Activated naive CD8-positive, alpha-beta T cell treated with anti-CD3 and anti-CD28 coated beads, Interleukin-2, amount 50 U/mL, for 24 hours (primary cell): ENCODE data around the gene ULK4.
"Not testable (repeated sequence)": the region's sequence is repeated elsewhere in the genome, so short reads cannot be mapped to it uniquely, and the experiment has no call there.

Source experiments
- ATAC-seq: fragments of 150-1000 bp; cut with Tn5 transposase; one replicate; pipeline ENCODE4 v1.10.0; 2021
- DNase-seq: peaks from one replicate; pipeline ENCODE4 v3.0.0; 2021
- H3K27ac Mint-ChIP-seq: one replicate; pipeline ENCODE4 v1.8.0; 2021; ENCODE audit warnings: mild to moderate bottlenecking, mixed read lengths
- H3K27me3 Mint-ChIP-seq: one replicate; pipeline ENCODE4 v1.8.0; 2021; ENCODE audit warnings: mixed read lengths
- H3K36me3 Mint-ChIP-seq: one replicate; pipeline ENCODE4 v1.8.0; 2021; ENCODE audit warnings: low read depth, mixed read lengths
- H3K4me1 Mint-ChIP-seq: one replicate; pipeline ENCODE4 v1.8.0; 2021; ENCODE audit warnings: mixed read lengths
- H3K4me3 Mint-ChIP-seq: one replicate; pipeline ENCODE4 v1.8.0; 2021; ENCODE audit warnings: mild to moderate bottlenecking, moderate library complexity, mixed read lengths
- H3K9me3 Mint-ChIP-seq: one replicate; pipeline ENCODE4 v1.8.0; 2021; ENCODE audit warnings: mixed read lengths

ULK4 gene

GRCh38 chr3:41467481-41467880 lies 494.4 kb downstream of the ULK4 start:
- ATAC-seq (no peak), DNase-seq (no peak)
- Mint-ChIP-seq H3K27me3 (no peaks in the 10 kb centered on the region), H3K4me1 (no peaks in the 10 kb centered on the region), H3K9me3 (peaks cover 36% of the 10 kb centered on the region), H3K4me3 (no peak overlapping the region), H3K27ac (no peak overlapping the region), H3K36me3 (peaks cover 20% of the 10 kb centered on the region)

DNA sequence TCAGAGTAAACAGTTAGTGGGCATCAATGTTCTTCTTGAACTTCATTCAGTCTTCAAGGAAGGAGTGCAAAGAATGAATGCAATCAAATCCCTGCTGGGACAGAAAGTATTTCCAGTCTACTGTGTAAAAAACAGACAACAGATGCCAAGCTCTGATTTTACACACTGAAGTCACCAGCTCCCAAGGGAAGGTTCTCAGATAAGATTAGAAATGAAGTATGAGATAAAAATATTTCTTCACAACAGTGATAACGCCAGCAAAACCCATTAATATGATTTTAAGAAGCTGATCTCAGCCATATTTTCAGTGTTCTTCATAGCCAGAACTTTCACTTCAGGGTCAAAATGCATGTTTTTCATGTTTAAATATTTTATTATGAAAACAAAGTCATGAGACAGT lies 497.0 kb downstream of the ULK4 start:
- H3K27me3 Mint-ChIP-seq = no peaks in the 10 kb centered on the region
- H3K36me3 Mint-ChIP-seq = peaks cover 5% of the 10 kb centered on the region
- DNase-seq = no peak
- H3K9me3 Mint-ChIP-seq = peaks cover 16% of the 10 kb centered on the region
- no peak for ATAC-seq
- H3K27ac Mint-ChIP-seq = no peak overlapping the region
- no peak overlapping the region for H3K4me3 Mint-ChIP-seq
- no peaks in the 10 kb centered on the region for H3K4me1 Mint-ChIP-seq

DNA sequence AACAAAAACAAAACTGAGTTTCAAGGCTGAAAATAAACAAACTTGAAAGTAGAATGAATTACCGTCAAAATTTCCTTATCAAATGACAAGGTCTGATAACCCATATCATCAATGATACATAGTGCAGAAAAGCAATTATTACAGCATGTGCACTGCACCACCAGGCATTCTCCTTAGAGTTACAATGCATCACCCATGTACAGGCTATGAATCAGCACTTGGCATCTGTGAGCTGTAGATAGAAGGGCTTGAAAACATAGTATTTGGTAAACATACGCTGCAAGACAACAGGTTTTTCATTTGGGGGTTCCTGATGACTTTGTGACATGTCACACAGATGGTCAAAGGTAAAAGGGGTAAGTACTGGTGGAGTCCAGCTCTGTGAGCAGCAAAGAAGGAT lies 497.5 kb downstream of the ULK4 start:
- Mint-ChIP-seq H3K27me3 (no peaks in the 10 kb centered on the region), H3K4me3 (no peak overlapping the region), H3K27ac (no peak overlapping the region), H3K9me3 (peaks cover 11% of the 10 kb centered on the region), H3K36me3 (peaks cover 2% of the 10 kb centered on the region), H3K4me1 (no peaks in the 10 kb centered on the region)
- DNase-seq (no peak), ATAC-seq (no peak)

- no peak for DNase-seq
- no peak for ATAC-seq
- H3K27ac Mint-ChIP-seq = no peak overlapping the region
- H3K4me3 Mint-ChIP-seq = no peak overlapping the region
- H3K27me3 Mint-ChIP-seq = no peaks in the 10 kb centered on the region
- H3K4me1 Mint-ChIP-seq = no peaks in the 10 kb centered on the region
- H3K9me3 Mint-ChIP-seq = no peaks in the 10 kb centered on the region
- no peaks in the 10 kb centered on the region for H3K36me3 Mint-ChIP-seq
These were observed 499.7 kb downstream of the ULK4 start for GRCh38 chr3:41462103-41462691.

GRCh38 chr3:41460736-41461135 lies 501.2 kb downstream of the ULK4 start:
- DNase-seq = no peak
- Mint-ChIP-seq H3K27ac (no peak overlapping the region), H3K9me3 (no peaks in the 10 kb centered on the region), H3K4me1 (no peaks in the 10 kb centered on the region), H3K36me3 (no peaks in the 10 kb centered on the region), H3K27me3 (no peaks in the 10 kb centered on the region), H3K4me3 (no peak overlapping the region)
- no peak for ATAC-seq

DNA sequence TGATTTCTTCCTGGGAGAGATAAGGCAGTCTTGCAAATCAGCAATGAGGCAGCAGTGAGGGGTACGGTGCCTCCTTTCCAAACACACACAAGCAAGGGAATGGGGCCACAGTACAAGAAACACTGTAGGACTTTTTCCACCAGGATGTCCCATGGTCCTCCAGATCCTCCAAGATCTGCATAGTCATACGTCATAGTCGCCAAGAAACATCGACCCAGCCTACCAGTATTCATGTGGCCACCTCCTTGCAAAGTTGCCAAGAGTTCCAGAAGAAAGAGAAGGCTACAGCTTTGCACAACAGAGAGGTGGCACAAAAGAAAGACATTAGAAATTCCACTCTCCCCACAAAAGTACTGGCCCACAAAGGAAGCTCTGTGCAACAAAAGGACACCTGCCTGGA lies 504.7 kb downstream of the ULK4 start:
- H3K9me3 Mint-ChIP-seq = no peaks in the 10 kb centered on the region
- no peaks in the 10 kb centered on the region for H3K4me1 Mint-ChIP-seq
- H3K27me3 Mint-ChIP-seq = no peaks in the 10 kb centered on the region
- H3K4me3 Mint-ChIP-seq = no peak overlapping the region
- DNase-seq = no peak
- H3K27ac Mint-ChIP-seq = no peak overlapping the region
- no peak for ATAC-seq
- H3K36me3 Mint-ChIP-seq = peaks cover 6% of the 10 kb centered on the region

GRCh38 chr3:41456162-41456561 lies 505.7 kb downstream of the ULK4 start:
- Mint-ChIP-seq H3K27ac (no peak overlapping the region), H3K4me1 (no peaks in the 10 kb centered on the region), H3K36me3 (peaks cover 7% of the 10 kb centered on the region), H3K27me3 (no peaks in the 10 kb centered on the region), H3K4me3 (no peak overlapping the region), H3K9me3 (no peaks in the 10 kb centered on the region)
- no peak for ATAC-seq
- no peak for DNase-seq

GRCh38 chr3:41453618-41454017 lies 508.3 kb downstream of the ULK4 start:
- H3K27ac Mint-ChIP-seq, H3K9me3 Mint-ChIP-seq, H3K27me3 Mint-ChIP-seq, H3K36me3 Mint-ChIP-seq, ATAC-seq, H3K4me1 Mint-ChIP-seq, H3K4me3 Mint-ChIP-seq, DNase-seq: not testable (repeated sequence)

DNA sequence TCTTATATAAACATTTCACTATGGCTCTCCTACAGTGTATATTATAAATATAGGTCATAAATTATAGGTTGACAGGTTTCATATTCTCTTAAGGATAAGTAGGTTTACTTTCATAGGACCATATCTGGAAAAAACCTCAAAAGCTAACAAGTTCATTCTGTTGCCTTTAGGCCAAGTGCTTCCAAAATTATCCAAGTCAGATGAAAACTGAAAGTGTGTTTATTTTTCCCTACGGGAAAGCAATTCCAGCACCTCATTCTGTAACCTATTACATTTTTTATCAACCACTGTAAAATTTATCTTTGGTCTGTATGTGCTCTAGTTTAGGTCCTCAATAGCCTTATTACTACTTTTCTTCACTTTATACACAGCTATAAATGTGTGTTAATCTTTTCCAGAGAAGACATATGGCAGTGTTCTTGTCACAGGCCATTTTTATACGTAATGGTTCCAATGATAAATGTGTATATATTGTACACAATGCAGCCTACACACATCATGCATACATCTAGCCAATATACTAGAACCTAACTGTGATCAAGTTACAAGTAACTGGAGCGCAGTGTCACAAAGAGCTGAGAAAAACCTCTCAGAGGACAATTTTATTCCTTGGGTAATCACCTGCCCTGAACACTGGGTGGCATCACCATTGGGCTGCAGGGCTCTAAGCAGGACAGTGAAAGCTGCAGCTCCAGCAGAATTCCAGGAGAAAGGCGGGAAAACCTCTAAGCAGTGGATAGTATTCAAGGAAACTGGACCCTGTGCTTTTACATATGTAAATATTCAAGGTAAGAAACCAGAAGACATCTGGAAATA lies 511.3 kb downstream of the ULK4 start:
- no peak for DNase-seq
- no peaks in the 10 kb centered on the region for H3K9me3 Mint-ChIP-seq
- peaks cover 13% of the 10 kb centered on the region for H3K36me3 Mint-ChIP-seq
- ATAC-seq = no peak
- no peak overlapping the region for H3K27ac Mint-ChIP-seq
- no peak overlapping the region for H3K4me3 Mint-ChIP-seq
- no peaks in the 10 kb centered on the region for H3K4me1 Mint-ChIP-seq
- no peaks in the 10 kb centered on the region for H3K27me3 Mint-ChIP-seq

- H3K4me3 Mint-ChIP-seq = no peak overlapping the region
- ATAC-seq (no peak), DNase-seq (no peak)
- no peaks in the 10 kb centered on the region for H3K27me3 Mint-ChIP-seq
- no peaks in the 10 kb centered on the region for H3K9me3 Mint-ChIP-seq
- H3K27ac Mint-ChIP-seq = no peak overlapping the region
- peaks cover 9% of the 10 kb centered on the region for H3K36me3 Mint-ChIP-seq
- H3K4me1 Mint-ChIP-seq = no peaks in the 10 kb centered on the region
These were observed 513.5 kb downstream of the ULK4 start for GRCh38 chr3:41448396-41448795.

DNA sequence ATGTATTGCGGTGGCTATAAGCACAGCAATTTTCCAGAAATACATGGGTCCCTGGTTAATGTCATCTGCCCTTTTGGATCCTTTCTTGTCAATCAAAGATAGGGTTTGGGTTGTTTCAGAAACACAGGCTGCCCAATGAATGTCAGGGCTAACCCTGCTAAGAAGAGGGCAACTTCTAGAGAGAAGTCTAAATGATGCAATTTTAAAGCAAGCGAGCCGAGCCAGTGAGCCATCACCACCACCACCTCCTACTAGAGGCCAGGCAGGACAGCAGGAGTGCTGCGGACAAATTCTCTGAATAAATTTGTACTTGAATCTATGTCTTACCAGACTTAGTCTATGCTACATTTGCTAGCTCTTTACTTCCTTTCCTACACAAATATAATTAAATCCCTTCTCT lies 514.2 kb downstream of the ULK4 start:
- Mint-ChIP-seq H3K27me3 (no peaks in the 10 kb centered on the region), H3K36me3 (peaks cover 7% of the 10 kb centered on the region), H3K4me1 (no peaks in the 10 kb centered on the region), H3K4me3 (no peak overlapping the region), H3K27ac (no peak overlapping the region), H3K9me3 (no peaks in the 10 kb centered on the region)
- DNase-seq (no peak), ATAC-seq (no peak)

DNA sequence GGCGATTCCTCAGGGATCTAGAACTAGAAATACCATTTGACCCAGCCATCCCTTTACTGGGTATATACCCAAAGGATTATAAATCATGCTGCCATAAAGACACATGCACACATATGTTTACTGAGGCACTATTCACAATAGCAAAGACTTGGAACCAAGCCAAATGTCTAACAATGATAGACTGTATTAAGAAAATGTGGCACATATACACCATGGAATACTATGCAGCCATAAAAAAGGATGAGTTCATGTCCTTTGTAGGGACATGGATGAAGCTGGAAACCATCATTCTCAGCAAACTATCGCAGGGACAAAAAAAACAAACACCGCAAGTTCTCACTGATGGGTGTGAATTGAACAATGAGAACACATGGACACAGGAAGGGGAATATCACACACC lies 515.6 kb downstream of the ULK4 start:
- not testable (repeated sequence) for H3K4me1 Mint-ChIP-seq, H3K27me3 Mint-ChIP-seq, DNase-seq, ATAC-seq, H3K9me3 Mint-ChIP-seq, H3K36me3 Mint-ChIP-seq, H3K4me3 Mint-ChIP-seq, H3K27ac Mint-ChIP-seq

DNA sequence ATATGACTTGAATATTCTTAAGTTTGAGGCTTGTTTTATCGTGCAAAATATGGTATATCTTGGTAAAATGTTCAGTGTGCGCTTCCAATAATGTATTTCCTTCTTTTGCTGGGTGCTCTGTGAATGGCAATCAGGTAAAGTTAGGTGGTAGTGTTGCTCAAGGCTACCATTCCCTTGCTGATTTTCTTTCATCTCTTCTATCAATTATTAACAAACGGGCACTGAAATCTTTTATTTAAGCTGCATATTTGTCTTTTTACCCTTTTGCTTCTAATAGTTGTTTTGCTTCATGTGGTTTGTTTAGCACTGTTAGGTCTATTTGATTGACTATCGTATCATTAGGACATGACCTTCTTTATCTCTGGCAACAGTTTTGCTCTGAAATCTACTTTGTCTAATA lies 520.3 kb downstream of the ULK4 start:
- H3K27ac Mint-ChIP-seq = no peak overlapping the region
- peaks cover 9% of the 10 kb centered on the region for H3K36me3 Mint-ChIP-seq
- ATAC-seq (no peak), DNase-seq (no peak)
- H3K9me3 Mint-ChIP-seq = peaks cover 21% of the 10 kb centered on the region
- no peaks in the 10 kb centered on the region for H3K27me3 Mint-ChIP-seq
- H3K4me1 Mint-ChIP-seq = no peaks in the 10 kb centered on the region
- H3K4me3 Mint-ChIP-seq = no peak overlapping the region

GRCh38 chr3:41441139-41441538 lies 520.8 kb downstream of the ULK4 start:
- Mint-ChIP-seq H3K27ac (no peak overlapping the region), H3K4me3 (no peak overlapping the region), H3K27me3 (no peaks in the 10 kb centered on the region), H3K4me1 (no peaks in the 10 kb centered on the region), H3K36me3 (peaks cover 9% of the 10 kb centered on the region), H3K9me3 (peaks cover 21% of the 10 kb centered on the region)
- no peak for ATAC-seq
- DNase-seq = no peak

GRCh38 chr3:41436983-41437382 lies 524.9 kb downstream of the ULK4 start:
- no peaks in the 10 kb centered on the region for H3K4me1 Mint-ChIP-seq
- peaks cover 9% of the 10 kb centered on the region for H3K36me3 Mint-ChIP-seq
- ATAC-seq = no peak
- no peak for DNase-seq
- peaks cover 29% of the 10 kb centered on the region for H3K9me3 Mint-ChIP-seq
- no peak overlapping the region for H3K4me3 Mint-ChIP-seq
- no peaks in the 10 kb centered on the region for H3K27me3 Mint-ChIP-seq
- H3K27ac Mint-ChIP-seq = no peak overlapping the region
